ENCODE results near the gene RFC5. TPM values are rescaled to one million over a fixed set of nuclear protein-coding genes. Genes with fewer than 3 reads are reported as not detected.
A peak's percentile ranks its signal among the peaks of the same experiment; 100 is the strongest.

Gene RFC5
- total and polyA plus RNA-seq, 2 of the 8 experiments (the other 6 are each of a cell fraction or from before 2014, with no cell fraction given): 34.4 to 40.6 TPM

DNA sequence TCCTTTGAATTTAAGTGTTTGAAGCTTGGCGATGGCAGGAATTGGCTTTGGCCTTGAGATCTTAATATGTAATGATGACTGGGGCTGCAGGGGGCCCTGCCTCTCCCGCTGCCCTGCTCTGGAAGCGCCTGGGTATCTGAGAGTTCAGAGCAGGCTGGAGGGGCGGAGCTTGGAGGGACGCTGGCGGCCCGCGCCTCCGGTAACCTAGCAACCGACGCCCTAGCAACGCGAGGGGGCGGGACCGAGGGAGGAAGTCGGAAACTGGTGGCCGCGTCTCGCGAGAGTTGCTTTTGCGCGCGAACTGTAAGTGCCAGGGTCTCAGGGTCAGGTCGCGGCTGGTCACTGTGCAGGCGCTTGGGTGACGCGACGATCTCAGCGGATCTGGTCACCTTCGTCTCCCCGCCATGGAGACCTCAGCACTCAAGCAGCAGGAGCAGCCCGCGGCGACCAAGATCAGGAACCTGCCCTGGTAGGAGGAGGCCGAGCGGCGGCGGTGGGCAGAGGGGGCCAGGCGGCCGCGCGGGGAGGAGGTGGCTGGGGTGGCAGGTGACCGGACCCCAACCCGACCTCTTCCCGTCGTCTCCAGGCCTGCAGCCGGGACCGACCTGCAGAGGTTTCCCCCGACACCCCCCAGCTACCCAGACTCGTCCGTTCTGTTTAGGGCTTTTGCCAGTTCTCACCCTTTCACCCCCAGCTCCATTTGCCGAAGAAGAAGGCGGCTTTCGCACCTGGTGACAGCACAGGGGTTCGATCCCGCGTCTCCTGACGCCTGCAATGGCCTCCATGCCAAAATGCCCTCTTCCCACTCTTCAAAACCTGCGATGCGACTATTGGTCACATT, at the start of gene RFC5 (continued):
- no peak for TF ChIP-seq KDM1A (IDR thresholded peaks at IDR 0.05; ENCODE audit: borderline replicate concordance, low read length)
- TF ChIP-seq, protein P1, sequence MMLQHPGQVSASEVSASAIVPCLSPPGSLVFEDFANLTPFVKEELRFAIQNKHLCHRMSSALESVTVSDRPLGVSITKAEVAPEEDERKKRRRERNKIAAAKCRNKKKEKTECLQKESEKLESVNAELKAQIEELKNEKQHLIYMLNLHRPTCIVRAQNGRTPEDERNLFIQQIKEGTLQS (IDR thresholded peaks at IDR 0.05; ENCODE audit: insufficient read depth, low read depth, low read length): no peak
- TF ChIP-seq SIN3A (conservative IDR thresholded peaks at IDR 0.05 in 1 of 2, IDR thresholded peaks at IDR 0.05 in 1 of 2; ENCODE audit: low read depth in 1 of 2, low read length in 2 of 2): peak; percentile 81 to 97; a peak in 3 of 4 replicates
- TF ChIP-seq, protein P2, sequence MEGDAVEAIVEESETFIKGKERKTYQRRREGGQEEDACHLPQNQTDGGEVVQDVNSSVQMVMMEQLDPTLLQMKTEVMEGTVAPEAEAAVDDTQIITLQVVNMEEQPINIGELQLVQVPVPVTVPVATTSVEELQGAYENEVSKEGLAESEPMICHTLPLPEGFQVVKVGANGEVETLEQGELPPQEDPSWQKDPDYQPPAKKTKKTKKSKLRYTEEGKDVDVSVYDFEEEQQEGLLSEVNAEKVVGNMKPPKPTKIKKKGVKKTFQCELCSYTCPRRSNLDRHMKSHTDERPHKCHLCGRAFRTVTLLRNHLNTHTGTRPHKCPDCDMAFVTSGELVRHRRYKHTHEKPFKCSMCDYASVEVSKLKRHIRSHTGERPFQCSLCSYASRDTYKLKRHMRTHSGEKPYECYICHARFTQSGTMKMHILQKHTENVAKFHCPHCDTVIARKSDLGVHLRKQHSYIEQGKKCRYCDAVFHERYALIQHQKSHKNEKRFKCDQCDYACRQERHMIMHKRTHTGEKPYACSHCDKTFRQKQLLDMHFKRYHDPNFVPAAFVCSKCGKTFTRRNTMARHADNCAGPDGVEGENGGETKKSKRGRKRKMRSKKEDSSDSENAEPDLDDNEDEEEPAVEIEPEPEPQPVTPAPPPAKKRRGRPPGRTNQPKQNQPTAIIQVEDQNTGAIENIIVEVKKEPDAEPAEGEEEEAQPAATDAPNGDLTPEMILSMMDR (IDR thresholded peaks at IDR 0.05; ENCODE audit: control extremely low read depth in 1 of 3, insufficient read depth in 1 of 3, low read depth in 1 of 3, low read length in 3 of 3): no peak
- peak; percentile 87 for TF ChIP-seq PHF8 (conservative IDR thresholded peaks at IDR 0.05; ENCODE audit: low read depth, low read length)
- TF ChIP-seq CBX5 (IDR thresholded peaks at IDR 0.05; ENCODE audit: low read depth, low read length): no peak
